Tongue (tissue), 2 donors: ENCODE data around the gene OTOP3. TPM values are rescaled to one million over a fixed set of nuclear protein-coding genes. Genes with fewer than 3 reads are reported as not detected.

Experiments used
- DNase-seq: peaks from one replicate; pipeline ENCODE4 v3.0.0-alpha.2; 2015
- total RNA-seq: library from RNA; depleted of rRNA; stranded (reverse); fragments of >200 nt; gene quantifications from one replicate; pipeline ENCODE4 v1.2.3, GENCODE V29; 2014

OTOP3 gene
- total RNA-seq, 1 donor from 2014 or later: 1.4 TPM

GRCh38 chr17:74939534-74939933 lies 3.8 kb downstream of the OTOP3 start:
- DNase-seq: no peak

- DNase-seq: no peak
These were observed 5.5 kb downstream of the OTOP3 start for GRCh38 chr17:74941128-74941725.

- DNase-seq: peak; percentile 66
These were observed 8.3 kb downstream of the OTOP3 start for GRCh38 chr17:74943808-74944522.

- DNase-seq: no peak
These were observed 9.8 kb downstream of the OTOP3 start for GRCh38 chr17:74945543-74945942.

GRCh38 chr17:74946641-74947040 lies 10.9 kb downstream of the OTOP3 start:
- DNase-seq: no peak

- no peak for DNase-seq
These were observed 11.5 kb downstream of the OTOP3 start for GRCh38 chr17:74947041-74947754.

GRCh38 chr17:74949455-74950115 lies 13.9 kb downstream of the OTOP3 start:
- no peak for DNase-seq

- DNase-seq: no peak
These were observed 14.5 kb downstream of the OTOP3 start for GRCh38 chr17:74950207-74950606.

GRCh38 chr17:74951065-74951464 lies 15.4 kb downstream of the OTOP3 start:
- no peak for DNase-seq

GRCh38 chr17:74951680-74952421 lies 16.2 kb downstream of the OTOP3 start:
- no peak for DNase-seq

GRCh38 chr17:74952431-74953133 lies 16.9 kb downstream of the OTOP3 start:
- no peak for DNase-seq

GRCh38 chr17:74953134-74953687 lies 17.5 kb downstream of the OTOP3 start:
- no peak for DNase-seq

- DNase-seq: no peak
These were observed 18.4 kb downstream of the OTOP3 start for GRCh38 chr17:74954115-74954514.

GRCh38 chr17:74954665-74955421 lies 19.1 kb downstream of the OTOP3 start:
- no peak for DNase-seq

- no peak for DNase-seq
These were observed 20.4 kb downstream of the OTOP3 start for GRCh38 chr17:74956093-74956492.

GRCh38 chr17:74957935-74958740 lies 22.4 kb downstream of the OTOP3 start:
- peak; percentile 74 for DNase-seq

- no peak for DNase-seq
These were observed 24.3 kb downstream of the OTOP3 start for GRCh38 chr17:74959826-74960515.

GRCh38 chr17:74960570-74961342 lies 25.1 kb downstream of the OTOP3 start:
- DNase-seq: peak; percentile 46
